ENCODE measurements around the gene MYMX. TPM values are rescaled to one million over a fixed set of nuclear protein-coding genes. Genes with fewer than 3 reads are reported as not detected.

Gene MYMX
- total and polyA plus RNA-seq, 12 donors, result 0.41 to 2.3 (median 0.88) TPM; not detected in 6

- Histone ChIP-seq H3K4me3 (no peak overlapping the region), H3K9me3 (no peaks in the 10 kb centered on the region), H3K27me3 (no peaks in the 10 kb centered on the region), H3K27ac (no peak overlapping the region), H3K36me3 (no peaks in the 10 kb centered on the region), H3K4me1 (peaks cover 0 to 24% (median 6%) of the 10 kb centered on the region in 9 donors)
- no peak for TF ChIP-seq CTCF (IDR thresholded peaks at IDR 0.05)
- ATAC-seq (no peak), DNase-seq (no peak)
- 86 to 88% methylated on average over 2 of the region's 2 CpGs for WGBS, 2 donors
- intact Hi-C loops (cut with DNase I), result no loop called here
These were observed 27.5 kb upstream of the MYMX start for GRCh38 chr6:44189257-44189656.

- DNase-seq (no peak), ATAC-seq (no peak)
- no peaks in the 10 kb centered on the region for H3K27me3 ChIP-seq
- no peak for TF ChIP-seq CTCF (IDR thresholded peaks at IDR 0.05)
- no peak overlapping the region for H3K27ac ChIP-seq
- no peaks in the 10 kb centered on the region for H3K9me3 ChIP-seq
- intact Hi-C loops (cut with DNase I), result no loop called here
- no peak overlapping the region for H3K4me3 ChIP-seq
- no peaks in the 10 kb centered on the region for H3K36me3 ChIP-seq
- peaks cover 0 to 23% (median 6%) of the 10 kb centered on the region in 9 donors for H3K4me1 ChIP-seq
- 46 to 48% methylated on average over 2 of the region's 2 CpGs for WGBS, 2 donors
These were observed 26.0 kb upstream of the MYMX start for GRCh38 chr6:44190715-44191114.

GRCh38 chr6:44192428-44193041 is 24.2 kb upstream of the MYMX start:
- peaks cover 0 to 13% (median 0%) of the 10 kb centered on the region in 9 donors for H3K4me1 ChIP-seq
- 48 to 54% methylated on average over 10 of the region's 10 CpGs for WGBS, 2 donors
- DNase-seq (no peak), ATAC-seq (peak; percentile 43 to 84 (median 68))
- intact Hi-C loops (cut with DNase I), result no loop called here
- no peaks in the 10 kb centered on the region for H3K36me3 ChIP-seq
- peak overlapping the region in 6 of 10 donors; percentile 26 to 69 (median 44) for H3K27ac ChIP-seq
- no peaks in the 10 kb centered on the region for H3K27me3 ChIP-seq
- peak overlapping the region in 6 of 10 donors; percentile 9 to 40 (median 24) for H3K4me3 ChIP-seq
- no peaks in the 10 kb centered on the region for H3K9me3 ChIP-seq
- TF ChIP-seq CTCF (IDR thresholded peaks at IDR 0.05), result no peak

GRCh38 chr6:44193307-44193910 is 23.3 kb upstream of the MYMX start:
- DNase-seq (no peak), ATAC-seq (no peak)
- intact Hi-C loops (cut with DNase I), result no loop called here
- H3K4me1 ChIP-seq, result peaks cover 0 to 13% (median 0%) of the 10 kb centered on the region in 9 donors
- H3K36me3 ChIP-seq, result no peaks in the 10 kb centered on the region
- no peaks in the 10 kb centered on the region for H3K9me3 ChIP-seq
- peak overlapping the region in 1 of 10 donors; percentile 69 for H3K27ac ChIP-seq
- WGBS, 2 donors, result 94% methylated on average over 8 of the region's 8 CpGs
- H3K4me3 ChIP-seq, result no peak overlapping the region
- TF ChIP-seq CTCF (IDR thresholded peaks at IDR 0.05), result no peak
- H3K27me3 ChIP-seq, result no peaks in the 10 kb centered on the region
